H1 (cell line): ENCODE measurements around the gene GP5.

Experiments used
- CBX5 ChIP-seq: fragments of 300-800, 300-1000 bp; sonication (generic); IDR thresholded peaks from 2 replicates; pipeline ENCODE4 v1.7.1; 2016; ENCODE audit warnings: antibody characterized with exemption, low read length, low read depth
- CTCF ChIP-seq, 3 experiments: IDR thresholded peaks; 1 replicate in 2 of 3; 2 replicates in 1 of 3; pipeline versions ENCODE4 v1.5.1 to v1.6.1; 2011; ENCODE audit warnings: low read length in 3 of 3, mild to moderate bottlenecking in 3 of 3, inconsistent platforms in 2 of 3, low read depth in 1 of 3, moderate library complexity in 1 of 3; ENCODE audit not compliant: insufficient read depth in 1 of 3; ENCODE audit errors: control extremely low read depth in 1 of 3
- MAFK ChIP-seq: IDR thresholded peaks from 2 replicates; pipeline ENCODE4 v1.6.1; 2012; ENCODE audit warnings: low read depth, mild to moderate bottlenecking, improper control_type of control experiment, low read length
- POLR2A ChIP-seq, 2 experiments: IDR thresholded peaks; 1 replicate in 1 of 2; 2 replicates in 1 of 2; pipeline ENCODE4 v1.6.1; 2011; ENCODE audit warnings: low read depth in 2 of 2, low read length in 2 of 2, mild to moderate bottlenecking in 2 of 2; ENCODE audit errors: control extremely low read depth in 1 of 2
- POU5F1 ChIP-seq: IDR thresholded peaks from 2 replicates; pipeline ENCODE4 v1.6.1; 2011; ENCODE audit warnings: low read depth, mild to moderate bottlenecking, low read length, moderate library complexity
- USF2 ChIP-seq: IDR thresholded peaks from 2 replicates; pipeline ENCODE4 v1.6.1; 2011; ENCODE audit warnings: low read length, improper control_type of control experiment

- TF ChIP-seq POU5F1 (no peak), POLR2A (IDR thresholded peaks at IDR 0.05; ENCODE audit: control extremely low read depth in 1 of 2, low read depth in 2 of 2, low read length in 2 of 2) (no peak), CTCF (IDR thresholded peaks at IDR 0.05; ENCODE audit: control extremely low read depth in 1 of 3, insufficient read depth in 1 of 3, low read depth in 1 of 3, low read length in 3 of 3) (no peak), MAFK (no peak), USF2 (no peak), CBX5 (no peak)
Observed at GRCh38 chr3:194379231-194379630, 19.8 kb downstream of the GP5 start.
